Measurements from ENCODE around the gene SLC25A47.
"Not testable (repeated sequence)": the region's sequence is repeated elsewhere in the genome, so short reads cannot be mapped to it uniquely, and the experiment has no call there.

The SLC25A47 gene

DNA sequence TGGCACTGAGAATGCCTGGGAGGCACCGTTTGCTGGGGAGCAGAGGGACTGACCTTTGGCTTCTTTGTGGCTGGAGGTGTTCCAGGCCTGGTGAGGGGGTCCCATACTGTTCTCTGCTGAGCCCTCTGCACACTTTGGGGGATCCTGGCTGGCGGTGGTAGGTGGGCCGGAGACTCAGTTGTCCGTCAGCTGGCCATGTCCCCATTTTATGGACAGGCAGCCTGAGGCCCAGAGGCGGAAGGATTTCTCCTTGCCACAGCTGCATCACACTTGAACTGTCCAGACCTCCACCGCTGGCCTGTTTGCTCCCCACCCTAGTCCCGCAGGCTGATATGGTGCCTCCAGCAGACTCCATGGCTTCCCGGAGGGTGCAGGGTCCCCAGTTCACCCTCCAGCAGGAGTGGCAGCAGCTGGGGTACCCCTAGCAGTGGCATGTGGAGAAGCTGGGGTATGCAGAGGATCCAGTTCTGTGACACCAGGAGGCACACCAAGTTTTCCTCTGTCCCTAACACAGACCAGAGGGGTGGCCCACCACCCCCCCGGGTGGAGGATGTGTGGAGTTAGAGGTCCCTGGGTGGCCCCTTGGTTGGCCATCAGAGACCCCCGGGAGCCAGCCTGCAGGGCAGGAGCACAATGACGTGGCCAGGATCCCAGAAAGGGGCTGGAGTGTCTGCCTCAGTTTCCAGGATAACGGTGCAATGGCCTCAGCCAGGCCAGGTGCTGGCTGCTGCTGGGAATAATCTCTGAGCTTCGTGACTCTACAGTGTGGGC lies 31.6 kb upstream of the SLC25A47 start:
- H3K4me1 ChIP-seq (ENCODE audit: control insufficient read depth, insufficient read depth, low read length) = no peaks in the 10 kb centered on the region
- H3K9ac ChIP-seq (ENCODE audit: low read depth, low read length) = no peak overlapping the region
- H3K36me3 ChIP-seq (ENCODE audit: control insufficient read depth, insufficient read depth, low read length) = peaks cover 46% of the 10 kb centered on the region
- no peaks in the 10 kb centered on the region for H3K9me3 ChIP-seq (ENCODE audit: control insufficient read depth, insufficient read depth, low read length)
- H3K27me3 ChIP-seq (ENCODE audit: control insufficient read depth, insufficient read depth, low read length) = no peaks in the 10 kb centered on the region
- H3K27ac ChIP-seq (ENCODE audit: low read depth, low read length) = no peak overlapping the region
- no peak overlapping the region for H3K4me3 ChIP-seq (ENCODE audit: low read depth, low read length)

DNA sequence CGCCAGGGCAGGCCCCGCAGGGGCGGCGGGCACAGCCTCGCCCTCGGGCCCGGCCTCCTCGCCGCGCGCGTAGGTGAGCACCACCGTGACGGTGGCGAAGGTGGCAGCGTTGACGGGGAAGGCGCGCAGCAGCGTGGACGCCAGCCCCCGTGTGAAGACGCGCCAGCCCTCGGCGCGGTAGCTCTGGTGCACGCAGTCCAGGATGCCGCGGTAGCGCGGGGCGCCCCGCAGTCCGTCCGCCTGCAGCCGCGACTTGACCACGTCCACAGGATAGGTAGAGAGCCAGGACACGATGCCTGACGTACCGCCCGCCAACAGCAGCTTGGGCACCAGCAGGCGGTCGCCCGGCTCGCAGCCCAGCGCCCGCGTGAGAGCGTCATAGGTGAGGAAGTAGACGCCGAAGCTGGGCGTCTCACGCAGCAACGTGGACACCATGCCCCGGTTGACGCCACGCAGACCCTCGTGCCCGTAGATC lies 30.8 kb upstream of the SLC25A47 start:
- no peaks in the 10 kb centered on the region for H3K9me3 ChIP-seq (ENCODE audit: control insufficient read depth, insufficient read depth, low read length)
- peaks cover 52% of the 10 kb centered on the region for H3K36me3 ChIP-seq (ENCODE audit: control insufficient read depth, insufficient read depth, low read length)
- no peak overlapping the region for H3K4me3 ChIP-seq (ENCODE audit: low read depth, low read length)
- H3K9ac ChIP-seq (ENCODE audit: low read depth, low read length) = no peak overlapping the region
- no peaks in the 10 kb centered on the region for H3K4me1 ChIP-seq (ENCODE audit: control insufficient read depth, insufficient read depth, low read length)
- no peak overlapping the region for H3K27ac ChIP-seq (ENCODE audit: low read depth, low read length)
- no peaks in the 10 kb centered on the region for H3K27me3 ChIP-seq (ENCODE audit: control insufficient read depth, insufficient read depth, low read length)

DNA sequence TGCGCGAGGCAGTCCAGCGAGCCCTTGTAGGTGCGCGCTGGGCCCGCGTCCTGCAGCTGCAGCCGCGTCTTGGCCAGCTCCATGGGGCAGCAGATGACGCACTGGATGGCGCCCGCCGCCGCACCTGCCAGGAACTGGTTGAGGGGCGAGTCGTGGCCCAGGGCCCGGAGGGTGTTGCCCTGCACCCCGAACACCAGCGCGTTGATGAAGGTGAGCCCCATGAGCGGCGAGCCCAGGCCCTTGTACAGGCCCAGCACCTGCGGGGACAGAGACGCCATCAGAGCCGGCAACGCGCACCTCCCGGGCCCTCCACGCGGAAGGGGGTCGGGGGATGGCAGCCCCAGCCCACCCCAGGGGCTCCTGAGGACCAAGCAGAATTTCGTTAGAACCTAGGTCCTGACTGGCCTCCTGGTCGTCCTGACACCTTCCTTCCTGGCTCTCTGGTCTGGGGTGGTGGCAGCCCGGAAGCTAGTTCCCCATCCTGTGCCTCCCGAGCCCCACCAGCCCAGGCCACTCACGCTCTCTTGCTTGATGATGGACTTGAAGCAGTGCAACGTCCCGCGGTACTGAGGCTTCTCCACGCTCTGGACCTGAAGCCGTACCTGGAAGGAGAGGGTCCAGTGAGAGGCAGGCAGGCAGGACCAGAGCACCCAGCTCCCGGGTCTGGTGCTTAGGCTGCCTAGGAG lies 30.2 kb upstream of the SLC25A47 start:
- Histone ChIP-seq H3K9me3 (ENCODE audit: control insufficient read depth, insufficient read depth, low read length) (no peaks in the 10 kb centered on the region), H3K4me1 (ENCODE audit: control insufficient read depth, insufficient read depth, low read length) (no peaks in the 10 kb centered on the region), H3K9ac (ENCODE audit: low read depth, low read length) (no peak overlapping the region), H3K36me3 (ENCODE audit: control insufficient read depth, insufficient read depth, low read length) (peaks cover 56% of the 10 kb centered on the region), H3K27ac (ENCODE audit: low read depth, low read length) (no peak overlapping the region), H3K27me3 (ENCODE audit: control insufficient read depth, insufficient read depth, low read length) (no peaks in the 10 kb centered on the region), H3K4me3 (ENCODE audit: low read depth, low read length) (no peak overlapping the region)

DNA sequence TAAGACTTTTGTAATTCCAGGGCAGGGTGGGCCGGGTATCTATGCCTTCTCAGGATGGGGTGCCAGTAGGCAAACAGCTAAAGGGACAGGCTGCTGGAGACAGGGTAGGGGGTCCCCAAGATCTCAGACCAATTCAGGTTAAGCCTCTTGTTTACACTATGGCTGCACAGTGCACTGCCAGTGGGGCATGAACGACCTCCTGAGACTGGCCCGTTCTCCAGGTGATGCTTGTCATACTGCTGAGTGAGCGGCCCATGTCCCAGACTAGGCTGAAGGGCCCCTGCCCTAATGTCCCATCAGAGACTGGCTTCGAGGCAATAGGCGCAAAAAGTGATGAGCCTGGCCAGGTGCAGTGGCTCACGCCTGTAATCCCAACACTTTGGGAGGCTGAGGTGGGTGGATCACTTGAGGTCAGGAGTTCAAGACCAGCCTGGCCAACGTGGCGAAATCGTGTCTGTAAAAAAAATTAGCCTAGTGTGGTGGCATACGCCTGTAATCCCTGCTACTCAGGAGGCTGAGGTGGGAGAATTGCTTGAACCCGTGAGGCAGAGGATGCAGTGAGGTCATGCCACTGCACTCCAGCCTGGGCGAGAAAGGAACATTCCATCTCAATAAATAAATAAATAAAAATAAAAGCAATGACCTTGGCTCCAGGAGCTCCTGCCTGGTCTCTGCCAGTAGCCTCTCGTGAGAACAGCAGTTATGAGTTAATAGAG lies 29.5 kb upstream of the SLC25A47 start:
- Histone ChIP-seq H3K9me3 (ENCODE audit: control insufficient read depth, insufficient read depth, low read length) (no peaks in the 10 kb centered on the region), H3K27me3 (ENCODE audit: control insufficient read depth, insufficient read depth, low read length) (no peaks in the 10 kb centered on the region), H3K4me1 (ENCODE audit: control insufficient read depth, insufficient read depth, low read length) (no peaks in the 10 kb centered on the region), H3K9ac (ENCODE audit: low read depth, low read length) (no peak overlapping the region), H3K36me3 (ENCODE audit: control insufficient read depth, insufficient read depth, low read length) (peaks cover 63% of the 10 kb centered on the region), H3K4me3 (ENCODE audit: low read depth, low read length) (no peak overlapping the region), H3K27ac (ENCODE audit: low read depth, low read length) (no peak overlapping the region)

DNA sequence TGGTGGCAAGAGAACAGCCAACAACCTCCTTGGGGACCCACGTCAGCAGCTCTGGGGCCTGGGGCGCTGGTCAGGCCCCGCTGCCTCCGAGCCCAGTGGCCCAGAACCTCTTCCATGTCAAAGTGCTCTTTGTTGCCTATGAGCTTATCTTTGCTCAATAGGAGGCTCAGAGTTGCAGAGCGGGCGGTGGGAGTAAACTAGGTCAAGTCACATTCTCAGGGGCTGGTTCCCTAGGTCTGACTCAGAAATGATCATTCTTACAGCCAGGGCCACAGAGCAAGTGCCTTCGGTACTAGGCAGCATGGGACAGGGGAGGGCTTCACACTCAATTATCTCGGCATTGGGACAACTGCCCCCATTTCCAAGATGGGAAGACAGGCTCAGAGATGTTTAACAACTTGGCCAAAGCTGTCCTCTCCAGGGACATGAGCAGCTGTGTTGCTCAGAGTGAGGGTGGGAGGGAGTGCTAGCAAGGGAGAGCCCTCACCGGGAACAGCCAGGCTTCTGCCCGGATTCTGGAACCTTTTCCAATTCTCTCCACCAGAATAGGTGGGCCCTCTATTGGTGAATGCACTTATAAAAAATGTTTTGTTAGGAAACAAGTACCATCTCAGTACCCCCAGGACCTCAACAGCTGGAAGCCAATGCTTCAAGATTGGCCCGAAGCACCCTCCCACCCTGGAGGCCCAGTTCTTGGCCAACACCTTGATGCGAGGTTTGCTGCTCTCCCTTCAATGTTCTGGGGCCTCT lies 28.8 kb upstream of the SLC25A47 start:
- no peak overlapping the region for H3K9ac ChIP-seq (ENCODE audit: low read depth, low read length)
- no peaks in the 10 kb centered on the region for H3K4me1 ChIP-seq (ENCODE audit: control insufficient read depth, insufficient read depth, low read length)
- H3K27ac ChIP-seq (ENCODE audit: low read depth, low read length) = no peak overlapping the region
- peaks cover 65% of the 10 kb centered on the region for H3K36me3 ChIP-seq (ENCODE audit: control insufficient read depth, insufficient read depth, low read length)
- no peaks in the 10 kb centered on the region for H3K27me3 ChIP-seq (ENCODE audit: control insufficient read depth, insufficient read depth, low read length)
- H3K4me3 ChIP-seq (ENCODE audit: low read depth, low read length) = no peak overlapping the region
- no peaks in the 10 kb centered on the region for H3K9me3 ChIP-seq (ENCODE audit: control insufficient read depth, insufficient read depth, low read length)

DNA sequence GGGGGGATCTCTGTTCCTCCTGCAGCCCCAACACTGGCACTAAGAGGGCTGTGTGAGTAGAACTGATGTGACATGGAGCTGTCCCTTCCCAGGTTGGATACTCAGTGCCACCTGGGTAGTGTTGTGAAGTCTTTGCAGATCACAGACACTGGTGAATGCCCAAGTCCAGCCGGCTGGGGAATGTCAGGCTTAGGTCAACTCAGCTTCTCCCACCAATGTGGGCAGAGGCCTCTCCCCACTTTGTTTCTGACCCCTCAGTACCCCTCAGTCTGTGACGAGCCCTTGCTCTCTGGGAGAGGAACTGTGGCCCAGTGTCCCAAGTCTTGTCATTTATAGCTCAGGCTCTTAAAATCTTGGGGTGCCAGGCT lies 28.2 kb upstream of the SLC25A47 start:
- Histone ChIP-seq H3K9me3 (ENCODE audit: control insufficient read depth, insufficient read depth, low read length) (no peaks in the 10 kb centered on the region), H3K27ac (ENCODE audit: low read depth, low read length) (no peak overlapping the region), H3K4me3 (ENCODE audit: low read depth, low read length) (no peak overlapping the region), H3K4me1 (ENCODE audit: control insufficient read depth, insufficient read depth, low read length) (no peaks in the 10 kb centered on the region), H3K27me3 (ENCODE audit: control insufficient read depth, insufficient read depth, low read length) (no peaks in the 10 kb centered on the region), H3K9ac (ENCODE audit: low read depth, low read length) (no peak overlapping the region), H3K36me3 (ENCODE audit: control insufficient read depth, insufficient read depth, low read length) (peaks cover 66% of the 10 kb centered on the region)

DNA sequence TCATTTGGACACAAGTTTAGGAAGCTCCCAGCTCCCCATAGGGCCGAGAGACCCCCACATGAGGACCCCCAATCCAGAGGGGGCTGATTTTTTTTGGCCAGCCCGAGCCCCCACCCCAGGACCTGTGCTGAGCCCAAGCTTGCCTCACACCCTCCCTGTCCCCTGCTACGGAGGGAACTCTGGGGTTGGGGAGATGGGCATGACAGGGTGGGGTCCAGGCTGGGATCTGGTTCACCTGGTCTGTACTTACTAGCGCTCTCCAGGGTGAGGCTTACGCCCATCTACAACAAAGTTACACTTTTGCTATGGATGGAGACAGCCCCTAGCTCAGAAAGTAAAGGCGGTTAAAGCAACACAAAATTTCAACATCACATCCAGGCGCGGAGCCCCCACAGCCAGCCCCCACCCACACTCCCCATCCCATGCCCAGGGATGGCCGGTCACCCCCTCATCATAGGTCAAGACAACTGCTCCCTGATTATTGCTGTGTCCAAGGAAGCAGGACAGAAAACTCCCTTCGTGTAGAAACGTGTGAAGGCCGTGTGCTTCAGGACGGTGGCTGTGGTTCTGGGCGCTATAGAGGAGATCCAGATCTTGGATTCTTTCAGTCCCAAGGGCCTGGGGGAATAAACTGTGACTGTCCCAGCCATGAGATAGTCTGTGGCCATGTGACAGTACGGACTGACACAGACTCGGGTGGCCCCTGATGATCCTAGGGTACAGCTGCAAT lies 27.6 kb upstream of the SLC25A47 start:
- no peak overlapping the region for H3K9ac ChIP-seq (ENCODE audit: low read depth, low read length)
- no peaks in the 10 kb centered on the region for H3K27me3 ChIP-seq (ENCODE audit: control insufficient read depth, insufficient read depth, low read length)
- no peaks in the 10 kb centered on the region for H3K4me1 ChIP-seq (ENCODE audit: control insufficient read depth, insufficient read depth, low read length)
- no peak overlapping the region for H3K4me3 ChIP-seq (ENCODE audit: low read depth, low read length)
- no peak overlapping the region for H3K27ac ChIP-seq (ENCODE audit: low read depth, low read length)
- H3K9me3 ChIP-seq (ENCODE audit: control insufficient read depth, insufficient read depth, low read length) = no peaks in the 10 kb centered on the region
- peaks cover 64% of the 10 kb centered on the region for H3K36me3 ChIP-seq (ENCODE audit: control insufficient read depth, insufficient read depth, low read length)

DNA sequence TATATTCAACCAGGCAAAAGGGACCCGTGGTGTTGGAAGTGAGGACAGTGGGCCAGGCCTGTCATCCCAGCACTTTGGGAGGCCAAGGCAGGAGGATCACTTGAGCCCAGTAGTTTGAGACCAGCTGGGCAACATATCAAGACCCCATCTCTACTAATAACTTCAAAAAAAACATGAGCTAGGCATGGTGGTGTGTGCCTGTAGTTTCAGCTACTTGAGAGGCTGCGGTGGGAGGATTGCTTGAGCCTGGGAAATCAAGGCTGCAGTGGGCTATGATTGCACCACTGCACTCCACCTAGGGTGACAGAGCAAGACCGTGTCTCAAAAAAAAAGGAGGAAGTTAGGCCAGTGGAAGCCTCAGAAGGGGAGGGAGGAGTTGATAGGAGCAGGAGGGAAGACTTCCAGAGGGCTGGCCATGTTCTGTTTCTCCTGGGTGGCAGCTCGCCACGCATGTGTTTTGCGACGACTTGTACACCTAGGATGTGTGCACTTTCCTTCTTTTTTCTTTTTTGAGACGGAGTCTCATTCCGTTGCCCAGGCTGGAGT lies 27.0 kb upstream of the SLC25A47 start:
- Histone ChIP-seq H3K36me3 (ENCODE audit: control insufficient read depth, insufficient read depth, low read length) (peaks cover 59% of the 10 kb centered on the region), H3K4me3 (ENCODE audit: low read depth, low read length) (no peak overlapping the region), H3K4me1 (ENCODE audit: control insufficient read depth, insufficient read depth, low read length) (no peaks in the 10 kb centered on the region), H3K27ac (ENCODE audit: low read depth, low read length) (no peak overlapping the region), H3K9me3 (ENCODE audit: control insufficient read depth, insufficient read depth, low read length) (no peaks in the 10 kb centered on the region), H3K9ac (ENCODE audit: low read depth, low read length) (no peak overlapping the region), H3K27me3 (ENCODE audit: control insufficient read depth, insufficient read depth, low read length) (no peaks in the 10 kb centered on the region)

DNA sequence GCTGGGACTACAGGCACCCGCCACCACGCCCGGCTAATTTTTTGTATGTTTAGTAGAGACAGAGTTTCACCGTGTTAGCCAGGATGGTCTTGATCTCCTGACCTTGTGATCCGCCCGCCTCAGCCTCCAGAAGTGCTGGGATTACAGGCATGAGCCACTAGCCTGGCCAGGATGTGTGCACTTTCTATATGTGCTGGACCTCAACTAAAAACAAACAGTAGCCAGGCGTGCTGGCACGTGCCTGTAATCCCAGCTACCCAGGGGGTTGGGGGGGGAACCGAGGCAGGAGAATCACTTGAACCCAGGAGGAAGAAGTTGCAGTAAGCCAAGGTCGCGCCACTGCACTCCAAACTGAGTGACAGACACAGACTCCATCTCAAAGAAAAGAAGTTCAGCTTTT lies 26.4 kb upstream of the SLC25A47 start:
- H3K9ac ChIP-seq (ENCODE audit: low read depth, low read length); H3K27me3 ChIP-seq (ENCODE audit: control insufficient read depth, insufficient read depth, low read length); H3K4me3 ChIP-seq (ENCODE audit: low read depth, low read length); H3K4me1 ChIP-seq (ENCODE audit: control insufficient read depth, insufficient read depth, low read length); H3K9me3 ChIP-seq (ENCODE audit: control insufficient read depth, insufficient read depth, low read length); H3K27ac ChIP-seq (ENCODE audit: low read depth, low read length): not testable (repeated sequence)
- peaks cover 54% of the 10 kb centered on the region for H3K36me3 ChIP-seq (ENCODE audit: control insufficient read depth, insufficient read depth, low read length)
